H7 (cell line): Measurements from ENCODE around the gene CYP2W1. TPM values are rescaled to one million over a fixed set of nuclear protein-coding genes. Genes with fewer than 3 reads are reported as not detected.
"Not testable (repeated sequence)": the region's sequence is repeated elsewhere in the genome, so short reads cannot be mapped to it uniquely, and the experiment has no call there.

Experiments
- DNase-seq: peaks from one replicate; pipeline ENCODE4 v3.0.0; 2012
- H3K27me3 ChIP-seq: 2 replicates; pipeline ENCODE4 v1.6.0; 2011; ENCODE audit warnings: mild to moderate bottlenecking, low read length; ENCODE audit not compliant: control insufficient read depth, insufficient read depth
- H3K36me3 ChIP-seq: replicated peaks from 2 replicates; pipeline ENCODE4 v1.5.1; 2011; ENCODE audit warnings: low read length; ENCODE audit not compliant: control insufficient read depth, insufficient read depth
- H3K4me3 ChIP-seq: 2 replicates; pipeline ENCODE4 v1.5.1; 2011; ENCODE audit warnings: low read depth, mild to moderate bottlenecking, control low read depth, low read length, moderate library complexity; ENCODE audit not compliant: insufficient read depth
- total RNA-seq: library from RNA; depleted of rRNA; stranded (reverse); fragments of >200 nt; shearing (Covaris generic); gene quantifications from 2 replicates; pipeline ENCODE4 v1.2.3, GENCODE V29; 2014; rRNA removed

CYP2W1 gene
- total RNA-seq, 1 experiment from 2014 or later = not detected

- not testable (repeated sequence) for H3K27me3 ChIP-seq, DNase-seq, H3K36me3 ChIP-seq, H3K4me3 ChIP-seq
Measured at GRCh38 chr7:1036164-1036928, 53.4 kb downstream of the CYP2W1 start.

Other genes with a start within 250 kb of the CYP2W1 start
- 60.5 and 82.1 TPM in 2 replicates for gene SUN1, start 150.7 kb upstream of the CYP2W1 start, total RNA-seq
- 50.8 and 61.9 TPM in 2 replicates for gene GET4, start 106.6 kb upstream of the CYP2W1 start, total RNA-seq
- gene ADAP1, start 28.5 kb upstream of the CYP2W1 start, total RNA-seq = 4.9 and 5.0 TPM in 2 replicates
- 8.4 and 12.9 TPM in 2 replicates for gene COX19, start 7.6 kb upstream of the CYP2W1 start, total RNA-seq
- gene GPR146, start 61.4 kb downstream of the CYP2W1 start, total RNA-seq = 0.07 and 0.87 TPM in 2 replicates
- 0.14 and 0.63 TPM in 2 replicates for gene GPER1, start 104.9 kb downstream of the CYP2W1 start, total RNA-seq
- 5.3 and 9.2 TPM in 2 replicates for gene ZFAND2A, start 177.0 kb downstream of the CYP2W1 start, total RNA-seq
- gene UNCX, start 249.7 kb downstream of the CYP2W1 start, total RNA-seq = not detected in 2 replicates